GM18909 (cell line): ENCODE results near the gene TRIM8.

Experiments
- ATAC-seq: cut with Tn5 transposase; IDR thresholded peaks from one replicate; pipeline ENCODE4 v1.9.1; 2021; ENCODE audit warnings: mild to moderate bottlenecking; ENCODE audit not compliant: unreplicated experiment, poor library complexity

Gene TRIM8, protein sequence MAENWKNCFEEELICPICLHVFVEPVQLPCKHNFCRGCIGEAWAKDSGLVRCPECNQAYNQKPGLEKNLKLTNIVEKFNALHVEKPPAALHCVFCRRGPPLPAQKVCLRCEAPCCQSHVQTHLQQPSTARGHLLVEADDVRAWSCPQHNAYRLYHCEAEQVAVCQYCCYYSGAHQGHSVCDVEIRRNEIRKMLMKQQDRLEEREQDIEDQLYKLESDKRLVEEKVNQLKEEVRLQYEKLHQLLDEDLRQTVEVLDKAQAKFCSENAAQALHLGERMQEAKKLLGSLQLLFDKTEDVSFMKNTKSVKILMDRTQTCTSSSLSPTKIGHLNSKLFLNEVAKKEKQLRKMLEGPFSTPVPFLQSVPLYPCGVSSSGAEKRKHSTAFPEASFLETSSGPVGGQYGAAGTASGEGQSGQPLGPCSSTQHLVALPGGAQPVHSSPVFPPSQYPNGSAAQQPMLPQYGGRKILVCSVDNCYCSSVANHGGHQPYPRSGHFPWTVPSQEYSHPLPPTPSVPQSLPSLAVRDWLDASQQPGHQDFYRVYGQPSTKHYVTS

GRCh38 chr10:102644066-102644645 lies at the start of gene TRIM8:
Gene TRIM8 (plus strand): TSS chr10:102644479. CDS start chr10:102644618, 139 bp downstream.
- no peak for ATAC-seq

DNA sequence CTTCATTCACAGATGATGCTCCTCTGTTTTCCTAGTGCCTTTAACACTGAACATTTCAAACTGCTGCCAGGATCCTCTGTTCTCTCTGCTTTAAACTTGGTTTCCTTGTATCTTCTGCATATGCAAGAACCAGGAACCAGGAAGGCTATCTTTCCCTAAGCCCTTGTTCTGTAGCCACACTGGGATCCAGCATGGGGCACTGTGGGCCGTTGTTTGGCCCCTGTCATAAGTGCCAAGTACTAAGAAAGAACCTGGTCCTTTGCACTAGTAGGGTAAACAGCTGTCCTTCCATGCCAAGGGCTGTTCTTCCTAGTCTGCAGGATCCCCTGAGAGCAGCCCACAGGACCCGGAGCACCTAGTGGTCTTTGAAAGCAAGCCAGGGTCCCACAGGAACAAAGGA lies 49.0 kb upstream of the TRIM8 start:
- no peak for ATAC-seq

GRCh38 chr10:102595897-102596296 lies 48.4 kb upstream of the TRIM8 start:
- ATAC-seq: no peak

GRCh38 chr10:102596506-102596971 lies 47.7 kb upstream of the TRIM8 start:
- no peak for ATAC-seq

GRCh38 chr10:102597131-102597991 lies 46.9 kb upstream of the TRIM8 start:
- ATAC-seq: no peak

DNA sequence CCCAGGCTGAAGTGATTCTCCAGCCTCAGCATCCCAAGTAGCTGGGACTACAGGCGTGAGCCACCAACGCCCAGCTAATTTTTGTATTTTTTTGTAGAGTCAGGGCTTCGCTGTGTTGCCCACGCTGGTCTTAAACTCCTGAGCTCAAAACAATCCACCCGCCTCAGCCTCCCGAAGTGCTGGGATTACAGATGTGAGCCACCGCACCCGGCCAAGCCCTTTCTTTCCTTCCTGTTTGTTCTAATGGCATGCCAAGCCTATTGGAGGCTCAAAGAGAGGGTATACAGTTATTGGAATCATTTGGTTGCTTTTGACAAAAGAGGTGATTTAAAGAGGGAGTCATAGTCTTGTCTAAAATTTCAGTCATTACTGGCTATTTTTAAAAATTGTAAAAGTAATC lies 46.0 kb upstream of the TRIM8 start:
- no peak for ATAC-seq

- no peak for ATAC-seq
These were observed 44.5 kb upstream of the TRIM8 start for GRCh38 chr10:102599565-102600327.

GRCh38 chr10:102600816-102601215 lies 43.5 kb upstream of the TRIM8 start:
- ATAC-seq: no peak

- ATAC-seq: no peak
These were observed 42.6 kb upstream of the TRIM8 start for GRCh38 chr10:102601639-102602038.

DNA sequence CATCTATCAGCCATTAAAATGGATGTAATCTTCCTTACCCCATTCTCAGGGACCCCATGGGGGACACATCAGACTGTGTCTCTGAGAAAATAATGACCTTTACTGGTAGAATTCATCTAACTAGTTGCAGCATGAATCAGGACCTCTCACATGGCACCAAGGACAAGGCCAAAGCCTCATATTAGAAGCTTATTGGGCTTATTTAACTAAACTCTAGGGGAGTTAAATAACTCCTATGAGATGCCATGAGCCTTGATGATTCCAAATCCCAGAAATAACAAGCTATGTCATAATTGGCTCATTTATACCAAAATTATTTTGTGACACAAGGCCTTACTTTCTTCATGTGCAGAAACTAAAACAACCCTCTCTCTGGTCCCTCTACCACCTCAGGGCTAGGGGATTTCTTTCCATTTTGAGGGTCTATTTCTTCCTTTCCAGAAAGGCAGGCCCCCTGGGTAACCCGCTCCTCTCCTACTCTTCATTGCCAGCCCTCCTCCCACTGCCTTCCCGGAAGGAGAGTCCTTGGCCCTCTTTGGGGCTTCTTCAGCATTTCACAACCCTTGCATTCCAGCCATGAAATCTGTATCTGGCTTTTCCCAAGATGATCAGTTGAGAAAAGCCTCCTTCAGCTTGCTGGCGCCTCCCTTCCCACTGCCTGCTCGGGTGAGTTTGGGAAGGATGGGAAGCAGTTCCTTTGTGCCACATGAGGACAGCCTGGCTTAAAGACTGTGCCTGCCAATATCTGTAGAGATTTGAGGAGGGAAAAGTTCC lies 41.8 kb upstream of the TRIM8 start:
- no peak for ATAC-seq

GRCh38 chr10:102603946-102604345 lies 40.3 kb upstream of the TRIM8 start:
- ATAC-seq: no peak

GRCh38 chr10:102604439-102604841 lies 39.8 kb upstream of the TRIM8 start:
- no peak for ATAC-seq

- ATAC-seq: no peak
These were observed 38.6 kb upstream of the TRIM8 start for GRCh38 chr10:102605712-102606111.

DNA sequence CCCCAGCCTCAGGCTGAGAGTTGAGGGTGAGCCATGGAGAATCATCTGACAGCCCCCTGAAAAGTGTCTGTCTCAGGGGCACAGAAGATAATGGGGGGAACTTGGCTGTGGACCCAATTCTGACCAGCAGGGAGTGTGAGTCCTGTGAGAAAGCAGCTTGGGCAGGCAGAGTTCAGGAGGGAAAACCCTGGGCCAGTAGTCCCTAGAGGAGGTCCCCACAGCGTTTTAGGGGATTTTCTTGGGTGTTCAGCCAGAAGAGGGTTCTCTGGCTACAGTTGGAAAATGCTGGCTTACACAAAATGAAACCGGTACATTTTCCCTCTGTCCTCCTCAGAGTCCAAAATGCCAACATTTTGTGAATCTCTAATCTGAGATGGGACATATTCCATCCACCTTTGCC lies 35.8 kb upstream of the TRIM8 start:
- ATAC-seq: no peak

GRCh38 chr10:102610441-102610887 lies 33.8 kb upstream of the TRIM8 start:
- no peak for ATAC-seq

GRCh38 chr10:102611514-102612087 lies 32.7 kb upstream of the TRIM8 start:
- ATAC-seq: no peak

DNA sequence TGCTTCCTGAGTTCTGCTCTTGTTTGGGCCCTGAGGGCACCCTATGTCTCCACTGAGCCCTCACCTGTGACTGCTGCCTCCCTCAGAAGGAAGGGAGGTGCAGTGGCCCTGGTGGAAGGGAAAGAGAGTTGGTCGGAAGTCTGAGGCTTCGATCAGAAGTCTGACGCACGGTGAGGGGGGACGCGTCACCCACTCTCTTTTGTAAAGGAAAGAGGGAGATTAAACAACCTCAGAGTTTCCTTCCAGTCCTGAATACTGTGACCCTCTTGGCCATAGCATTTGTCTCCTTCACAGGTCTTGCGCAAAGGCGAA lies 31.4 kb upstream of the TRIM8 start:
- no peak for ATAC-seq

- ATAC-seq: no peak
These were observed 31.0 kb upstream of the TRIM8 start for GRCh38 chr10:102613286-102613685.

GRCh38 chr10:102613785-102614184 lies 30.5 kb upstream of the TRIM8 start:
- no peak for ATAC-seq
